ENCODE measurements around the gene PYHIN1.

- TF ChIP-seq CTCF (optimal IDR thresholded peaks at IDR 0.05 in 1 of 3, IDR thresholded peaks at IDR 0.05 in 1 of 3, conservative IDR thresholded peaks at IDR 0.05 in 1 of 3; ENCODE audit: extremely low read depth in 1 of 3, insufficient read depth in 2 of 3, low read length in 3 of 3), result no peak
- TF ChIP-seq EZH2 (IDR thresholded peaks at IDR 0.05; ENCODE audit: low read length), result no peak
Observed at GRCh38 chr1:159015440-159015909, 84.1 kb downstream of the PYHIN1 start.

All from keratinocyte (primary cell).